ENCODE results near the gene L3MBTL2. TPM values are rescaled to one million over a fixed set of nuclear protein-coding genes. Genes with fewer than 3 reads are reported as not detected.

Gene L3MBTL2
- total RNA-seq, 2 experiments from 2014 or later: 23.3 to 33.4 TPM

DNA sequence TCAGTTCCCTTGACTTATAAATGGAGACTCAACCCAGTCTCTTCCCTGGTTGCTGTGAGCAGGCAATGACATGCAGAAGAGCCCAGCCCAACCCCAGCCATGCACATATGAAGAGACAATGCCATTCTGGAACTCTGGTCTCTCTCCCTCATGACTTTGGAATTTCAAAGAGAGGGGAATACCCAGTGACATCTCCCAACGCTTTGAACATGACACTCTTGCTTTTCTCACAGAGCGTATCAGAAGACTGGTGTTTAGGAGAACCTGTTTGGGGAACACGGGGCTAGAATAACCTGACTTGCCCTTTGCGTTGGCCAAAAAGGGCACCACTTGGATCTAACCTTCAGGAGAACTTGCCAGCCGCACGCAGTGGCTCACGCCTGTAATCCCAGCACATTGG lies 68.0 kb downstream of the L3MBTL2 start:
- ChIA-PET CTCF (ENCODE audit: unreplicated experiment) (no interaction called here), POLR2A (no interaction called here)
- TF ChIP-seq CTCF (conservative IDR thresholded peaks at IDR 0.05; ENCODE audit: low read length): no peak
- TF ChIP-seq EZH2phosphoT487 (IDR thresholded peaks at IDR 0.05; ENCODE audit: borderline replicate concordance, low read depth, low read length): no peak
- H4K20me1 ChIP-seq (ENCODE audit: insufficient read depth, low read length): no peaks in the 10 kb centered on the region
- no peaks in the 10 kb centered on the region for H3K9me2 ChIP-seq (ENCODE audit: insufficient read depth, low read length)
- intact Hi-C loops (cut with micrococcal nuclease; ENCODE audit: unreplicated experiment): no loop called here
- no TSS peak for BruUV-seq (replicated peaks)
- H3K4me3 ChIP-seq (ENCODE audit: low read depth, low read length, poor library complexity, severe bottlenecking): no peak overlapping the region
- H3K4me1 ChIP-seq (ENCODE audit: insufficient read depth, low read length, poor library complexity, severe bottlenecking): no peaks in the 10 kb centered on the region
- no peak overlapping the region for H2AFZ ChIP-seq (ENCODE audit: low read length)
- no peaks in the 10 kb centered on the region for H3K9me3 ChIP-seq (ENCODE audit: low read length)
- H3K27ac ChIP-seq (ENCODE audit: low read depth, low read length, poor library complexity, severe bottlenecking): no peak overlapping the region
- no peak for DNase-seq (ENCODE audit: low spot score)
- H3K36me3 ChIP-seq (ENCODE audit: insufficient read depth, low read length): peaks cover 96% of the 10 kb centered on the region
- no peak overlapping the region for H3K4me2 ChIP-seq (ENCODE audit: low read length)
- no peaks in the 10 kb centered on the region; the same call in 1 of the 2 replicates for H3K79me2 ChIP-seq (ENCODE audit: insufficient read depth, low read depth, low read length)

- Histone ChIP-seq H3K9me3 (ENCODE audit: low read length) (no peaks in the 10 kb centered on the region), H3K4me1 (ENCODE audit: insufficient read depth, low read length, poor library complexity, severe bottlenecking) (no peaks in the 10 kb centered on the region), H2AFZ (ENCODE audit: low read length) (no peak overlapping the region), H3K4me3 (ENCODE audit: low read depth, low read length, poor library complexity, severe bottlenecking) (no peak overlapping the region), H3K27ac (ENCODE audit: low read depth, low read length, poor library complexity, severe bottlenecking) (no peak overlapping the region), H3K9me2 (ENCODE audit: insufficient read depth, low read length) (no peaks in the 10 kb centered on the region), H3K79me2 (ENCODE audit: insufficient read depth, low read depth, low read length) (no peaks in the 10 kb centered on the region; the same call in 1 of the 2 replicates), H3K4me2 (ENCODE audit: low read length) (no peak overlapping the region), H3K36me3 (ENCODE audit: insufficient read depth, low read length) (peaks cover 96% of the 10 kb centered on the region), H4K20me1 (ENCODE audit: insufficient read depth, low read length) (no peaks in the 10 kb centered on the region)
- CTCF ChIA-PET (ENCODE audit: unreplicated experiment): no interaction called here
- POLR2A ChIA-PET: no interaction called here
- intact Hi-C loops (cut with micrococcal nuclease; ENCODE audit: unreplicated experiment): no loop called here
- TF ChIP-seq CTCF (conservative IDR thresholded peaks at IDR 0.05; ENCODE audit: low read length) (no peak), EZH2phosphoT487 (IDR thresholded peaks at IDR 0.05; ENCODE audit: borderline replicate concordance, low read depth, low read length) (no peak)
- DNase-seq (ENCODE audit: low spot score): no peak
- no TSS peak for BruUV-seq (replicated peaks)
These were observed 69.7 kb downstream of the L3MBTL2 start for GRCh38 chr22:41274856-41275255.

GRCh38 chr22:41280065-41280464 lies 75.0 kb downstream of the L3MBTL2 start:
- POLR2A ChIA-PET: interaction anchor here (0.6 kb wide), 1 partner anchor 9 kb away, joined by 3 read pairs; no protein-coding TSS in a partner anchor
- CTCF ChIA-PET (ENCODE audit: unreplicated experiment): no interaction called here
- Histone ChIP-seq H3K4me1 (ENCODE audit: insufficient read depth, low read length, poor library complexity, severe bottlenecking) (peaks cover 11% of the 10 kb centered on the region), H3K9me2 (ENCODE audit: insufficient read depth, low read length) (no peaks in the 10 kb centered on the region), H3K27ac (ENCODE audit: low read depth, low read length, poor library complexity, severe bottlenecking) (no peak overlapping the region), H3K9me3 (ENCODE audit: low read length) (no peaks in the 10 kb centered on the region), H3K4me2 (ENCODE audit: low read length) (no peak overlapping the region), H4K20me1 (ENCODE audit: insufficient read depth, low read length) (peaks cover 5% of the 10 kb centered on the region; the same call in 1 of the 2 replicates), H3K79me2 (ENCODE audit: insufficient read depth, low read depth, low read length) (peaks cover 43% of the 10 kb centered on the region), H3K4me3 (ENCODE audit: low read depth, low read length, poor library complexity, severe bottlenecking) (no peak overlapping the region), H2AFZ (ENCODE audit: low read length) (no peak overlapping the region), H3K36me3 (ENCODE audit: insufficient read depth, low read length) (peaks cover 98% of the 10 kb centered on the region)
- no TSS peak for BruUV-seq (replicated peaks)
- intact Hi-C loops (cut with micrococcal nuclease; ENCODE audit: unreplicated experiment): no loop called here
- TF ChIP-seq EZH2phosphoT487 (IDR thresholded peaks at IDR 0.05; ENCODE audit: borderline replicate concordance, low read depth, low read length): no peak
- TF ChIP-seq CTCF (conservative IDR thresholded peaks at IDR 0.05; ENCODE audit: low read length): no peak
- no peak for DNase-seq (ENCODE audit: low spot score)

Measured in OCI-LY7 (cell line).